Stomach (tissue), 9 donors: ENCODE measurements around the gene GRIA4. TPM values are rescaled to one million over a fixed set of nuclear protein-coding genes. Genes with fewer than 3 reads are reported as not detected.

Experiments used
- DNase-seq, 2 donors: peaks; one replicate each; pipeline versions ENCODE4 v3.0.0 to v3.0.0-alpha.2; 2013 to 2019
- H3K27ac ChIP-seq, 5 donors: fragments of 200-600 bp in 4 of 5; sonication (generic) in 4 of 5; one replicate each; pipeline ENCODE4 v1.5.1; 2013 to 2019; ENCODE audit warnings: mild to moderate bottlenecking in 1 of 5, moderate library complexity in 1 of 5
- H3K27me3 ChIP-seq, 3 donors: fragments of 200-600 bp; sonication (generic); one replicate each; pipeline ENCODE4 v1.5.1; 2017 to 2019; ENCODE audit warnings: mixed run types in 1 of 3
- H3K36me3 ChIP-seq, 4 donors: fragments of 200-600 bp; sonication (generic); 1 replicate in 3 of 4; 2 replicates in 1 of 4; pipeline ENCODE4 v1.5.1; 2016 to 2019
- H3K4me1 ChIP-seq, 4 donors: fragments of 200-600 bp; sonication (generic); one replicate each; pipeline ENCODE4 v1.5.1; 2016 to 2019
- H3K4me3 ChIP-seq, 4 donors: fragments of 200-600 bp; sonication (generic) in 3 of 4; one replicate each; pipeline ENCODE4 v1.5.1; 2016 to 2019; ENCODE audit warnings: mild to moderate bottlenecking in 1 of 4
- H3K9me3 ChIP-seq, 4 donors: fragments of 200-600 bp; sonication (generic); one replicate each; pipeline ENCODE4 v1.5.1; 2016 to 2019
- EP300 ChIP-seq: sonication (generic); formaldehyde crosslinking; IDR thresholded peaks from one replicate; pipeline ENCODE4 v1.6.1; 2017; ENCODE audit warnings: antibody characterized with exemption
- POLR2A ChIP-seq, 4 donors: fragments of 450-650 bp; IDR thresholded peaks; one replicate each; pipeline ENCODE4 v1.6.1; 2016; ENCODE audit warnings: antibody characterized with exemption in 4 of 4, control low read depth in 2 of 4, mild to moderate bottlenecking in 1 of 4, moderate library complexity in 1 of 4
- POLR2AphosphoS5 ChIP-seq, 3 donors: sonication (generic); formaldehyde crosslinking; IDR thresholded peaks; one replicate each; pipeline ENCODE4 v1.6.1; 2016; ENCODE audit warnings: antibody characterized with exemption in 3 of 3
- WGBS, 5 donors: extraction: QIAGEN DNeasy Blood & Tissue Kit in 3 of 5; methylation state at CpG; one replicate each; pipeline versions ENCODE4 v1.1.5 to v1.1.7; 2013 to 2018; 5-methylcytosine and 5-hydroxymethylcytosine counted together
- intact Hi-C: fragments of 100-400 bp; cut with DNase I; formaldehyde crosslinking; loops from one replicate; pipeline ENCODE4 v1.15.1; 2023; ENCODE audit warnings: low total_unique reads
- polyA plus RNA-seq, 3 donors: library from polyadenylated mRNA; stranded (reverse); fragments of 200-250 nt; gene quantifications; one replicate each; pipeline ENCODE4 v1.2.3, GENCODE V29; 2013
- total RNA-seq, 5 donors: library from RNA; depleted of rRNA; stranded (reverse); fragments of >200 nt; gene quantifications; one replicate each; pipeline versions ENCODE4 v1.1.0 to v1.2.3, GENCODE V29; 2014 to 2016
- TF ChIP-seq, protein P1 (sequence below), 7 experiments: fragments of 450-650 bp in 4 of 7; fragments of 200-600 bp in 3 of 7; sonication (generic) in 3 of 7; IDR thresholded peaks; one replicate each; pipeline ENCODE4 v1.5.1; 2016 to 2019; ENCODE audit warnings: antibody characterized with exemption in 7 of 7, control low read depth in 2 of 7, mild to moderate bottlenecking in 1 of 7
- donor health status: healthy with polysubstance abuse.
- donor health status: Bipolar disorder and iron deficiency.
- donor health status: healthy.

The GRIA4 gene
- total and polyA plus RNA-seq, 8 donors, result under 0.01 to 5.9 (median 2.0) TPM; not detected in 1

DNA sequence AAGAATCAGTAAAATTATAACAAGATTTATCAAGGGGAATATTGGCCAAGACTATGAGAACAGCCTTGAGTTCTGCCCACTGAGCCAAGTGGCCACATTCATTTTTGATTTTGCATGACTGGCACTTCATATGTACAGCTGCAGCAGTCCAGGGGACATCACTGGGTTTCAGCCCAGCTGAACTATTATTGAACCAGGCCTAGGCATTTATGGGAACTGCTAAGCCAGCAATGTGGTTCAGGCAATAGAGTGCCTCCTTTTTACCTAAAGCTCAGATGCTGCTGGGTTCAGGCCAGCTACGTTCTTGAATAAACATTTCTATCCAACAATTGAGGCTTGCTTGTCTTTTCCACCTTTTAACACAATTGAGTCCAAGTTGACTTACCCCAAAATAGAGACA is 215.3 kb downstream of the GRIA4 start:
- H3K9me3 ChIP-seq, result no peaks in the 10 kb centered on the region
- H3K4me1 ChIP-seq, result no peaks in the 10 kb centered on the region
- no peak for DNase-seq
- TF ChIP-seq POLR2AphosphoS5 (IDR thresholded peaks at IDR 0.05), result no peak
- no peak for TF ChIP-seq EP300
- no peak for TF ChIP-seq POLR2A (IDR thresholded peaks at IDR 0.05)
- TF ChIP-seq, protein P1, sequence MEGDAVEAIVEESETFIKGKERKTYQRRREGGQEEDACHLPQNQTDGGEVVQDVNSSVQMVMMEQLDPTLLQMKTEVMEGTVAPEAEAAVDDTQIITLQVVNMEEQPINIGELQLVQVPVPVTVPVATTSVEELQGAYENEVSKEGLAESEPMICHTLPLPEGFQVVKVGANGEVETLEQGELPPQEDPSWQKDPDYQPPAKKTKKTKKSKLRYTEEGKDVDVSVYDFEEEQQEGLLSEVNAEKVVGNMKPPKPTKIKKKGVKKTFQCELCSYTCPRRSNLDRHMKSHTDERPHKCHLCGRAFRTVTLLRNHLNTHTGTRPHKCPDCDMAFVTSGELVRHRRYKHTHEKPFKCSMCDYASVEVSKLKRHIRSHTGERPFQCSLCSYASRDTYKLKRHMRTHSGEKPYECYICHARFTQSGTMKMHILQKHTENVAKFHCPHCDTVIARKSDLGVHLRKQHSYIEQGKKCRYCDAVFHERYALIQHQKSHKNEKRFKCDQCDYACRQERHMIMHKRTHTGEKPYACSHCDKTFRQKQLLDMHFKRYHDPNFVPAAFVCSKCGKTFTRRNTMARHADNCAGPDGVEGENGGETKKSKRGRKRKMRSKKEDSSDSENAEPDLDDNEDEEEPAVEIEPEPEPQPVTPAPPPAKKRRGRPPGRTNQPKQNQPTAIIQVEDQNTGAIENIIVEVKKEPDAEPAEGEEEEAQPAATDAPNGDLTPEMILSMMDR (IDR thresholded peaks at IDR 0.05), result no peak
- H3K4me3 ChIP-seq, result no peak overlapping the region
- H3K27me3 ChIP-seq, result no peaks in the 10 kb centered on the region
- no peak overlapping the region for H3K27ac ChIP-seq
- WGBS, 5 donors, result 36 to 59% (median 54%) methylated on average over 1 of the region's 1 CpG
- H3K36me3 ChIP-seq, result no peaks in the 10 kb centered on the region
- intact Hi-C loops, result no loop called here

DNA sequence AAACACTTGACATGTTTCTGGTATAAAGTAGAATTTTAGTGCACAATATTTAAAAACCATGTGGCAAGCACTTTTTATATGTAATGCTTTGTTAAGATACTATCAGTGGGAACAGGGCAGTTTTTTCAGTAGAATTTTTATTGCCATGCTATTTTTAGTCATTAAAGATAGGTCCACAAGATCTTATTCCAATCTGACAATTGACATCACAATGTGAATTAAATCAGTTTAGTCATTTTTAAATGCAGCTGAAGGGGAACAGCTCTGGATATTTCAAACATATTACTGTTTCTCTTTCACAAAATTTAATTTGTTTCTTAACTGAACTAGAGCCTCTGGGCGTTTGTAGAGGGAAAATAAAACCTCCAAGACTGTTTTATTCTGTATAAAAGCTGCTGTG is 218.0 kb downstream of the GRIA4 start:
- Histone ChIP-seq H3K4me3 (no peak overlapping the region), H3K27ac (no peak overlapping the region), H3K36me3 (no peaks in the 10 kb centered on the region), H3K27me3 (no peaks in the 10 kb centered on the region), H3K4me1 (no peaks in the 10 kb centered on the region), H3K9me3 (no peaks in the 10 kb centered on the region)
- 0 to 50% (median 23%) methylated on average over 1 of the region's 1 CpG for WGBS, 5 donors
- intact Hi-C loops, result no loop called here
- TF ChIP-seq POLR2A (IDR thresholded peaks at IDR 0.05) (no peak), POLR2AphosphoS5 (IDR thresholded peaks at IDR 0.05) (no peak), EP300 (no peak)
- TF ChIP-seq, protein P1 (IDR thresholded peaks at IDR 0.05), result no peak
- DNase-seq, result no peak

GRCh38 chr11:105829084-105829483 is 219.2 kb downstream of the GRIA4 start:
- 81 to 100% (median 95%) methylated on average over 1 of the region's 1 CpG for WGBS, 5 donors
- no peaks in the 10 kb centered on the region for H3K36me3 ChIP-seq
- peak in 1 of 2 donors; percentile 4 for DNase-seq

GRCh38 chr11:105834461-105834860 is 224.6 kb downstream of the GRIA4 start:
- no peak for TF ChIP-seq POLR2AphosphoS5 (IDR thresholded peaks at IDR 0.05)
- TF ChIP-seq POLR2A (IDR thresholded peaks at IDR 0.05), result no peak
- TF ChIP-seq EP300, result no peak
- TF ChIP-seq, protein P1 (IDR thresholded peaks at IDR 0.05), result no peak
- intact Hi-C loops, result no loop called here
- Histone ChIP-seq H3K27me3 (no peaks in the 10 kb centered on the region), H3K36me3 (no peaks in the 10 kb centered on the region), H3K27ac (no peak overlapping the region), H3K4me3 (no peak overlapping the region), H3K4me1 (no peaks in the 10 kb centered on the region), H3K9me3 (no peaks in the 10 kb centered on the region)
- DNase-seq, result no peak
- 67 to 91% (median 75%) methylated on average over 1 of the region's 1 CpG for WGBS, 5 donors

More at GRCh38 chr11:105829084-105829483, 219.2 kb downstream of the GRIA4 start:
- Histone ChIP-seq H3K4me1 (no peaks in the 10 kb centered on the region), H3K4me3 (no peak overlapping the region), H3K27me3 (no peaks in the 10 kb centered on the region), H3K27ac (no peak overlapping the region), H3K9me3 (no peaks in the 10 kb centered on the region)
- TF ChIP-seq EP300, result no peak
- TF ChIP-seq, protein P1 (IDR thresholded peaks at IDR 0.05), result no peak
- TF ChIP-seq POLR2A (IDR thresholded peaks at IDR 0.05), result no peak
- TF ChIP-seq POLR2AphosphoS5 (IDR thresholded peaks at IDR 0.05), result no peak
- intact Hi-C loops, result no loop called here
